HepG2 (cell line): ENCODE results near the gene TXNDC11.

Experiments used
- ATF7 ChIP-seq, 2 experiments: fragments of 450-650 bp in 1 of 2; sonication (generic) in 1 of 2; formaldehyde crosslinking in 1 of 2; IDR thresholded peaks; 2 replicates each; pipeline versions ENCODE4 v1.4.0 to v1.6.1; 2016 to 2020; ENCODE audit warnings: antibody characterized with exemption in 1 of 2, mild to moderate bottlenecking in 1 of 2, missing genetic modification reagents in 1 of 2
- KLF6 ChIP-seq: IDR thresholded peaks from 2 replicates; pipeline ENCODE4 v1.8.0; 2016; ENCODE audit warnings: missing biosample characterization, missing genetic modification reagents
- MLX ChIP-seq: IDR thresholded peaks from 2 replicates; pipeline ENCODE4 v1.6.1; 2016
- RBAK ChIP-seq: sonication (generic); formaldehyde crosslinking; IDR thresholded peaks from 2 replicates; pipeline ENCODE4 v1.5.1; 2020; ENCODE audit warnings: mild to moderate bottlenecking, missing genetic modification reagents
- RBFOX2 ChIP-seq: fragments of 200-400 bp; formaldehyde crosslinking; IDR thresholded peaks from 2 replicates; pipeline ENCODE4 v1.6.1; 2017; ENCODE audit warnings: low read depth, mild to moderate bottlenecking, low read length
- ZBTB37 ChIP-seq: sonication (generic); formaldehyde crosslinking; IDR thresholded peaks from 2 replicates; pipeline ENCODE4 v1.4.0; 2020; ENCODE audit warnings: mild to moderate bottlenecking, missing genetic modification reagents
- ZBTB7A ChIP-seq: sonication (generic); formaldehyde crosslinking; IDR thresholded peaks from 2 replicates; pipeline ENCODE4 v1.8.0; 2022; ENCODE audit warnings: mild to moderate bottlenecking, missing genetic modification reagents
- ZNF24 ChIP-seq: fragments of 450-650 bp; IDR thresholded peaks from 2 replicates; pipeline ENCODE4 v1.6.1; 2017; ENCODE audit warnings: antibody characterized with exemption, mild to moderate bottlenecking

GRCh38 chr16:11759997-11760396, 17.3 kb upstream of the TXNDC11 start:
- TF ChIP-seq RBFOX2 = no peak
- TF ChIP-seq ZBTB7A (CRISPR knock-in tag) = no peak
- TF ChIP-seq RBAK = no peak
- no peak for TF ChIP-seq ATF7 (IDR thresholded peaks at IDR 0.05)
- TF ChIP-seq ATF7 (CRISPR knock-in tag; IDR thresholded peaks at IDR 0.05) = no peak
- TF ChIP-seq MLX (CRISPR knock-in tag) = no peak
- TF ChIP-seq ZNF24 = no peak
- TF ChIP-seq KLF6 (CRISPR knock-in tag) = no peak
- no peak for TF ChIP-seq ZBTB37
